ENCODE results near the gene ACE. TPM values are rescaled to one million over a fixed set of nuclear protein-coding genes. Genes with fewer than 3 reads are reported as not detected.
A peak's percentile ranks its signal among the peaks of the same experiment; 100 is the strongest.

Gene ACE
- total RNA-seq, 2 donors from 2014 or later = 0.61 to 1.4 TPM

DNA sequence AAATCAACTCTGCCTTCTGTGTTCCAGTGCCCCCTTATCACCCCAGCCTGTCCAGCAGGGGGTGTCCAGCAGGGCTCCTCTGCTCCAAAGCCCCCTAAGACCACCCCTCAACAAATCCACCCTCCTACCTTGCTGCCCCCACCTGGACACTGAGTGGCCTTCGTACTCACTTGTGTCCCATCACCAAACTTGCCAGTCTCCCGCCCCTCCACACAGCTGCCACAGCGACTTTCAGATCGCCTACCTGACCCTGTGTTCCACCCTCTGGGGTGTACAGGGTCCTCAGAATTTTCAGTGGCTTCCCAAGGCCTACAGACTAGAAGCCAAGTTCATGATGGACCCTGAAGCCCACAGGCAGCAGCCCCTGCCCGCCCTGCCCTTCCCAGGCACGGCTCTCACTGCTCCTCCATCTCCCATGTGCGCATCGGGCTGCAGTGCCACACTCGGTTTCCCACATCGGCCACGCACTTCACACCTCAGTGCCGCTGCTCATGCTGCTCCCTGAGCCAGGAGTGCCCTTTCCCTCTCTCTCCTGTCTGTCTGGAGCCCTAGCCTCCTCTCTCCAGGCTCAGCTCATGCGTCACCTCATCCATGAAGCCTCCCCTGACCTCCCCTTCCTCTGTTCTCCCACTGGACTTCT lies 58.1 kb downstream of the ACE start:
- no peak overlapping the region for H3K27ac Mint-ChIP-seq
- no peaks in the 10 kb centered on the region for H3K36me3 Mint-ChIP-seq (ENCODE audit: low read depth)
- H3K9me3 Mint-ChIP-seq = no peaks in the 10 kb centered on the region
- H3K4me3 Mint-ChIP-seq = no peak overlapping the region
- ATAC-seq (replicated peaks) = no peak
- peaks cover 19% of the 10 kb centered on the region for H3K27me3 Mint-ChIP-seq
- no peaks in the 10 kb centered on the region for H3K4me1 Mint-ChIP-seq

DNA sequence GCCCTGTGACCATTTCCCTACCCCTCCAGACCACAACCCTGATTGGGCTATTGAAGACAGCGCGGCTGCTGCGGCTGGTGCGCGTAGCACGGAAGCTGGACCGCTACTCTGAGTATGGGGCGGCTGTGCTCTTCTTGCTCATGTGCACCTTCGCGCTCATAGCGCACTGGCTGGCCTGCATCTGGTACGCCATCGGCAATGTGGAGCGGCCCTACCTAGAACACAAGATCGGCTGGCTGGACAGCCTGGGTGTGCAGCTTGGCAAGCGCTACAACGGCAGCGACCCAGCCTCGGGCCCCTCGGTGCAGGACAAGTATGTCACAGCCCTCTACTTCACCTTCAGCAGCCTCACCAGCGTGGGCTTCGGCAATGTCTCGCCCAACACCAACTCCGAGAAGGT lies 58.8 kb downstream of the ACE start:
- ATAC-seq (replicated peaks) = no peak
- H3K27ac Mint-ChIP-seq = no peak overlapping the region
- no peaks in the 10 kb centered on the region for H3K9me3 Mint-ChIP-seq
- no peaks in the 10 kb centered on the region for H3K36me3 Mint-ChIP-seq (ENCODE audit: low read depth)
- H3K4me1 Mint-ChIP-seq = no peaks in the 10 kb centered on the region
- H3K4me3 Mint-ChIP-seq = no peak overlapping the region
- peaks cover 19% of the 10 kb centered on the region for H3K27me3 Mint-ChIP-seq

DNA sequence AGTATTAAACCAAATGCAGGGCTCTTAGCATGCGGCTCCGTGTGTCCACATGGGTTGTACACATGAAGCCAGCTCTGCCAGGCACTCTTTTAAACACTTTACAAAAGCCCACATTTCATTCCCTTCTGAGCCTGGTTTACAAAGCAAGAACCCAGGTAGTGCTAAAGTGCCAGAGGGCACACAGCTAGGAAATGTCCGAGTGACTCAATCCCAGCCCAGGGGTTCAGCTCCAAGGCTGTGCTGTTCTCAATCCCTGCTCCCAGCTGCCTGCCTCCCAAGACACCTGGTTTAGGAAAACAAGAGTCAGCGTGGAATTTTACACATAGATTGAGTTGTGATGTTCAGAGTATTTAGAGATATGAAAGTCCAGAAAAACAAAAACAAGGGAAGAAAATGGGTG lies 60.1 kb downstream of the ACE start:
- H3K27me3 Mint-ChIP-seq = peaks cover 19% of the 10 kb centered on the region
- H3K27ac Mint-ChIP-seq = no peak overlapping the region
- no peak overlapping the region for H3K4me3 Mint-ChIP-seq
- no peaks in the 10 kb centered on the region for H3K4me1 Mint-ChIP-seq
- ATAC-seq (replicated peaks) = no peak
- H3K36me3 Mint-ChIP-seq (ENCODE audit: low read depth) = no peaks in the 10 kb centered on the region
- H3K9me3 Mint-ChIP-seq = no peaks in the 10 kb centered on the region

DNA sequence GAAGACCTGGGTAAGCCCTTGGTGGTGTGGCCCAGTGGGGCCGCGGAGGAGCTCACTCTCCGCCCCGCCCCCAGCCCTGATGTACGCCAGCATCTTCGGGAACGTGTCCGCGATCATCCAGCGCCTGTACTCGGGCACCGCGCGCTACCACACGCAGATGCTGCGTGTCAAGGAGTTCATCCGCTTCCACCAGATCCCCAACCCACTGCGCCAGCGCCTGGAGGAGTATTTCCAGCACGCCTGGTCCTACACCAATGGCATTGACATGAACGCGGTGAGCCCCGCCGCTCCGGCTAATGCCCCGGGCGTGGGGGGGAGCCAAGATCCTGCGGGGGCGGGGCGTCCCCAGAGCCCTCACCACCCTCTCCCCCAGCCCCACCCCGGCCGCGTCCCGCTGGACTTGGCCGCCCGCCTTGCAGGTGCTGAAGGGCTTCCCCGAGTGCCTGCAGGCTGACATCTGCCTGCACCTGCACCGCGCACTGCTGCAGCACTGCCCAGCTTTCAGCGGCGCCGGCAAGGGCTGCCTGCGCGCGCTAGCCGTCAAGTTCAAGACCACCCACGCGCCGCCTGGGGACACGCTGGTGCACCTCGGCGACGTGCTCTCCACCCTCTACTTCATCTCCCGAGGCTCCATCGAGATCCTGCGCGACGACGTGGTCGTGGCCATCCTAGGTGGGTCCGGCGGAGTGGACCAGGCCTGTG lies 61.3 kb downstream of the ACE start:
- Mint-ChIP-seq H3K36me3 (ENCODE audit: low read depth) (no peaks in the 10 kb centered on the region), H3K4me1 (no peaks in the 10 kb centered on the region), H3K27ac (no peak overlapping the region), H3K4me3 (peak overlapping the region; percentile 43), H3K27me3 (peaks cover 19% of the 10 kb centered on the region), H3K9me3 (no peaks in the 10 kb centered on the region)
- ATAC-seq (replicated peaks) = peak; percentile 24

DNA sequence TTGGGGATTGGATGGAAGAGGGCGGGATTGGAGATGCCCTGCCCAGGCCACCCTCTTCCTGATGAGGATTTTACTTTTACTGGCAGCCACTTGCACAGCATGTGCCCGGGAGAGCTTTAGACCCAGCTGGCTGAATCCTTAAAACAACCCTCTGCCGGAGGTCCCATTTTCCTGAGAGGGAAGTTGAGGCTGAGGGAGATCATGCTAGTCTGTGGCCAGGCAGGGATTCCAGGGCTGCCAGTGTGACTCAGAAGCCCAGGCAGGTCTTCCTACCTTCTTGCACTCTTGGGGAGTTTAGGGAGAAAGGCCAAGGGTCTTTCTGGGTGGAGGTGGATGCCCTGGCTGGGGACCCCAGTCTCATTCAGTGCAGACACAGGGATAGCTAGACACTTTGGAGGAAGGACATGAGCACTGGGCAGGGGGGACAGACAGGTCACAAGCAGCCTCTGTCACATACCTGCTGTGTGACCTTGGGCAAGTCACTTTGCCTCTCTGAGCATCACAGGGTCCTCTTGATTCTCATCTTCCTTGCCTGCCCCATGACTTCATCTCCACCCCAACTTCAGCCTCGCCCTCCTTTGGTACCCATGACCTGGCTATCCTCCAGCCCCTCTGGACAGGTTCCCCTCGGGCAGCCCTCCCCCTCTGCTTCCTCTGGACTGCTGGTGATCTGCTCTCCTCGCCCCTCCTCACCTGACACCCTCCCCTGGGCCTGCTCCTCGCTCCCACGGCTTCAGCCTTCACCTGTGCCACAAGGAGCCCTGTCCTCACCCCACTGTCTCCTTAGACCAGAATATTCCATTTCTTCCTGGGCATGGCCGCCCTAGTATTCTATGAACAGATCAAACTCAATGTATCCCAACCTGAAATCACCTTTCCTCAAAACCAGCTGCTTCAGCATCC lies 62.1 kb downstream of the ACE start:
- Mint-ChIP-seq H3K27ac (no peak overlapping the region), H3K4me3 (peak overlapping the region; percentile 43), H3K36me3 (ENCODE audit: low read depth) (no peaks in the 10 kb centered on the region), H3K9me3 (no peaks in the 10 kb centered on the region), H3K27me3 (peaks cover 19% of the 10 kb centered on the region), H3K4me1 (no peaks in the 10 kb centered on the region)
- ATAC-seq (replicated peaks) = no peak

DNA sequence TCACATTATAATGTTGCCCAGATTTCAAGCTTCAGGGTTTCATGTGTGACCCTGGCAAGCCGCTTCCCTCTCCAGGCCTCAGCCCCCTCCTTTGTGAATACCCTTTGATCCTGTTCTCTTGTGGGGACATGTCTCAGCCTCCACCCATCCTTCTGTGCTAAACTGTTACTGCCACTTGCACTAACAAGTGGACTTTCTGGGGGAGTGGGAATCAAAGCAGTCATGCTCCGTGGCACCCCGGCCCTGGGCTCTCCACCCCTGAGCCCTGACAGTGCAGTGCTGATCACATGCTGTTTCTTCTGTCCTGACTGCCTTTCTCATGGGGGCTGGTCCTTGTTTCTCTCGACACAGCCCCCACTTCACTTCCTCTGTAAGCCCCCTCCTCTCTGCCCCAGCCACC lies 63.7 kb downstream of the ACE start:
- no peaks in the 10 kb centered on the region for H3K36me3 Mint-ChIP-seq (ENCODE audit: low read depth)
- H3K4me1 Mint-ChIP-seq = no peaks in the 10 kb centered on the region
- H3K27me3 Mint-ChIP-seq = peaks cover 19% of the 10 kb centered on the region
- no peaks in the 10 kb centered on the region for H3K9me3 Mint-ChIP-seq
- no peak overlapping the region for H3K4me3 Mint-ChIP-seq
- ATAC-seq (replicated peaks) = no peak
- H3K27ac Mint-ChIP-seq = no peak overlapping the region

DNA sequence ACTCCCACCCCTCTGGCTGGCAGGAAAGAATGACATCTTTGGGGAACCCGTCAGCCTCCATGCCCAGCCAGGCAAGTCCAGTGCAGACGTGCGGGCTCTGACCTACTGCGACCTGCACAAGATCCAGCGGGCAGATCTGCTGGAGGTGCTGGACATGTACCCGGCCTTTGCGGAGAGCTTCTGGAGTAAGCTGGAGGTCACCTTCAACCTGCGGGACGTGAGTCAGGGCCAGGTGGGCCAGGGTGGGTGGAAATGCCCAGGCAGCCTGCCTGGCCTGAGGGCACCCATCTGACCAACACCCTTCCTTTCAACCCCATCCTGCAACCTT lies 65.3 kb downstream of the ACE start:
- ATAC-seq (replicated peaks) = no peak
- Mint-ChIP-seq H3K9me3 (no peaks in the 10 kb centered on the region), H3K36me3 (ENCODE audit: low read depth) (no peaks in the 10 kb centered on the region), H3K4me3 (no peak overlapping the region), H3K27ac (no peak overlapping the region), H3K27me3 (peaks cover 19% of the 10 kb centered on the region), H3K4me1 (no peaks in the 10 kb centered on the region)

DNA sequence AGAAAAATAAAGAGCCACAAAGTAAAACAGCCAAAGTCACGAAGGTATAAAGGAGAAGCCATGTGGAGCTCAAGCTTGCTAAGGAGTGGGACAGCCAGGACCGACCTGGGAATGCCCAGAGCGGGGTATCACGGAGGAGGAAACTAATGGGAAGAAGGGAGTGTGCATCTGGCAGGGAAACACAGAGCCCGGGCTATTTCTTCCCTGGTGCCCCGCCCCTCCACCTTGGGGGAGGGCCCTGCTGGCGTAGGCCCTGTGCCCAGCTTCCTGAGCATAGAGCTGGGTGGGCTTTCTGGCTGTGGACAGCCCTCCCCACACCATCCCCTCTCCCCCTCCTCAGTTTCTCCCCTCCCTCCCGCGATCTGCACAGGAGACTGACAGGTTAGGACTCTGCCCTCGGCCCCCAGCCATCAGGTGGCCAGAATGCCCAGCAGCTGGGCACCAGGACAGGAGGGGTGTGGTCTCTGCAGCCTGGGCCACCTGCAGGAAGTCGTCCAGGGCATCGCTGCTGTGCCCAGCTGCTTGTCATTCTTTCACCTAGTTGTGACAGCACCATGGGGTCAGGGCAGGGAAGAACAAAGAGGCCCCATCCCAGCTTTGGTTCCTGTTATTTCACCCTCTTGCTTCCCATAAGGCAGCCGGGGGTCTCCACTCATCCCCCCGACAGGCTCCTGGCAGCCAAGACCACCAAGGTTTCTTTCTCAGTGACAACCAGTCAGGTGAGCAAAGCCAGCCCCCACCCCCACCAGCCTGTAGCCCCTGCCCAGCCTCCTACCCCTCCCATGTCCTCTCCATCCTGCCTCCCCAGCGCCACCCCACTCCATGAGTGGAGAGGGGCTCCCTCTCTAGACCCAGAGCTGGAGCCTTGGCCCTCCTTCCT lies 66.3 kb downstream of the ACE start:
- H3K9me3 Mint-ChIP-seq = no peaks in the 10 kb centered on the region
- no peak overlapping the region for H3K4me3 Mint-ChIP-seq
- H3K27ac Mint-ChIP-seq = no peak overlapping the region
- no peaks in the 10 kb centered on the region for H3K4me1 Mint-ChIP-seq
- ATAC-seq (replicated peaks) = no peak
- peaks cover 16% of the 10 kb centered on the region for H3K27me3 Mint-ChIP-seq
- H3K36me3 Mint-ChIP-seq (ENCODE audit: low read depth) = no peaks in the 10 kb centered on the region

DNA sequence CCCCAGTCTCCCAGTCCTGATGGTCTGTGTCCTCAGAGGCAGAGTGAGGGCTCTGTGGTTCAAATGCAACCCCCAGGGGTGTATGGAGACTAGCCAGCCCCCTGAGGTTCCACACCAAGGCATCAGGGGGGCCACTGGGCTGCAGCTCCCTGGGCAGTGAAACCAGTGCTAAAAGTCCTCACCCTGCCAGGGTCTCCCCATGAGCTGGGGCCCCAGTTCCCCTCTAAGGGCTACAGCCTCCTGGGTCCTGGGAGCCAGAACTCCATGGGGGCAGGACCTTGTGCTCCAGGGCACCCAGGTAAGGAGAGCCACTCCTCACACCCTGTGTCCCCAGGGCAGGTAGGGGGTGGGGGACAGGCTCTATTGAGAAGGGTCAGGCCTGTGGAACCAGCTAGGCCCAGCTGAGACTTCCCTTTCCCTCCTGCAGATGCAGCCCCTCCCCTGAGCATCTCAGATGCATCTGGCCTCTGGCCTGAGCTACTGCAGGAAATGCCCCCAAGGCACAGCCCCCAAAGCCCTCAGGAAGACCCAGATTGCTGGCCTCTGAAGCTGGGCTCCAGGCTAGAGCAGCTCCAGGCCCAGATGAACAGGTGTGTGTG lies 67.1 kb downstream of the ACE start:
- no peaks in the 10 kb centered on the region for H3K9me3 Mint-ChIP-seq
- H3K27ac Mint-ChIP-seq = no peak overlapping the region
- H3K36me3 Mint-ChIP-seq (ENCODE audit: low read depth) = no peaks in the 10 kb centered on the region
- no peak overlapping the region for H3K4me3 Mint-ChIP-seq
- no peak for ATAC-seq (replicated peaks)
- peaks cover 10% of the 10 kb centered on the region for H3K27me3 Mint-ChIP-seq
- no peaks in the 10 kb centered on the region for H3K4me1 Mint-ChIP-seq

DNA sequence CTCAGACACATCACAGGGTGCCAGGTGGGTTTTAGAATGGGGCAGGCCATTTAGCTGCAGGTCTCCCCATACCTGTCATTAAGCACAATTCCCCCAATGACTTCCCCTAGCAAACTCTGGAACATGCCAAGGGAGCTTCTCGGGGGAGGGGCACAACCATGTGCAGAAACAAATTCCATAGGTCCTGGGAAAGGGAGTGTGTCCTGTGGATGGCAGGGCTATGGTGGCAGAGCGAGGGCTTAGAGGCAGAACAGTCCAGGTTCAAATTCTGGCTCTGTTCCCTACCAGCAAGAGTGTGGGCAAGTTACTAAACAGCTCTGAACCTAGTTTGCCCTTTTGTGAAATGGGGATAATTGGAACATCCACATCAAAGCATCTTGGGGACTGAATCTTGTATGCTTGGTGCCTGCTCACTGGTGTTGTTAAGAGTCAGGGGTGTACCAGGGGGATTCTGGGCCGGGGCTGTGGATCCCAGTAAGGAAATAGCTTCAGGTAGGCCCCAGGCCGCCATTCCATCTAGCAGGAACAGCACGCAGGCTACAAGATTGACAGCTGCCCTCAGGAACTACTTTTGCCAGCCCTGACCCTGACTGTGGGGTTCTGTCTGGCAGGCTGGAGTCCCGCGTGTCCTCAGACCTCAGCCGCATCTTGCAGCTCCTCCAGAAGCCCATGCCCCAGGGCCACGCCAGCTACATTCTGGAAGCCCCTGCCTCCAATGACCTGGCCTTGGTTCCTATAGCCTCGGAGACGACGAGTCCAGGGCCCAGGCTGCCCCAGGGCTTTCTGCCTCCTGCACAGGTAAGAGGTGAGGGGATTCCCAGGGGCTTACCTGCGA lies 67.8 kb downstream of the ACE start:
- H3K4me1 Mint-ChIP-seq = no peaks in the 10 kb centered on the region
- no peaks in the 10 kb centered on the region for H3K9me3 Mint-ChIP-seq
- H3K27ac Mint-ChIP-seq = no peak overlapping the region
- ATAC-seq (replicated peaks) = no peak
- H3K27me3 Mint-ChIP-seq = peaks cover 2% of the 10 kb centered on the region
- H3K36me3 Mint-ChIP-seq (ENCODE audit: low read depth) = no peaks in the 10 kb centered on the region
- no peak overlapping the region for H3K4me3 Mint-ChIP-seq

DNA sequence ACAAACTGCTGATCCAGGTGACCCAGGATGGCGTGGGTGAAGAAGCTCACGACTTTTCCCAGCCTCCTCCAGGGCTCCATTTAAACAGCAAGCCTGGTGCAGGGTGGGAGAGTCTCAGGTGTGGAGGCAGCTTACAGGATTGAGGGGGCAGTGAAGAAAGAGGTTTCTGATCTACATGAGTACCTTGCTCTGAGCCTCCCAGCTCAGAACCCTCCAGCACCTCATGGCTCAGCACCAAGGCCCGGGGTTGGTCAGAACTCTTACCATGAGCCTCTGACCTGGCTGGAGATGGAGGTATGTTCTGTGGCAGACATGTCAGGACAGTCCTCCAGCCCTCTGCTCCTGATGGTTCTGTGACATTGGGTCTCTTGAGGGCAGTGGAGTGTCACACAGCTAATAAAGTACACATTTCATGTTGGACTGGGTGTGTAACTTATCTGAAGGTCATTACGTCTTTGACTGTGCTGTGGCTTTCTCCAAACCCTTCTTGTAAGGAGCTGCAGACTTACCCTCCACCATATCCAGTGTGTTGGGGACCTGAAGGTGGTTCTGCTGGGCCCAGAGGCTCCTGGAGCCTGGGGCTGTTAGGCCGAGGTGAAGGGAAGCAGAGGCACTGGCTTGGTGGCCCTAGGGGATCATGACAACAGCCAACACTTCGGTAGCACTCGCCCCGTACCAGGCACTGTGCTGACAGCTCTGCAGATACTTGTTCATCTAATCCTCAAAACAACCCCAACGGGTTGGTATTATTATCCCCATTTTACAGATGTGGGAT lies 69.6 kb downstream of the ACE start:
- Mint-ChIP-seq H3K4me1 (no peaks in the 10 kb centered on the region), H3K27ac (no peak overlapping the region), H3K27me3 (no peaks in the 10 kb centered on the region), H3K4me3 (no peak overlapping the region), H3K9me3 (no peaks in the 10 kb centered on the region), H3K36me3 (ENCODE audit: low read depth) (peaks cover 11% of the 10 kb centered on the region)
- no peak for ATAC-seq (replicated peaks)

DNA sequence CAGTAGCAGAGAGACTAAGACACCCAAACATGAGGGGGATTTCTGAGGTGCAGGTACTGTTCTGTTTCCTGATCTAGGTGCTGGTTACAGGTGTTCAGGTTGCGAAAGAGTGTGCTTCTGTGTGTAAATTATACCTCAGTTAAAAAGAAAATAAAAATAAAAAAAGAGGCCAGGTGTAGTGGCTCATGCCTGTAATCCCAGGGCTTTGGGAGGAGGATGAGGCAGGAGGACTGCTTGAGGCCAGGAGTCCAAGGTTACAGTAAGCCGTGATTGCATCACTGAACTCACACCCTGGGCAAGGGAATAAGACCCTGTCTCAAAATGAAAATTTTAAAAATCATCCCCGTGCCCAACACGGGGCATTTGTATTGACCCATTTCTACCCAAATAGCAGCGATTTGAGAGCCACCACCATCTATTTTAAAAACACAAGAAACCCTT lies 70.2 kb downstream of the ACE start:
- Mint-ChIP-seq H3K27me3 (no peaks in the 10 kb centered on the region), H3K27ac (no peak overlapping the region), H3K4me1 (no peaks in the 10 kb centered on the region), H3K9me3 (no peaks in the 10 kb centered on the region), H3K4me3 (no peak overlapping the region), H3K36me3 (ENCODE audit: low read depth) (peaks cover 17% of the 10 kb centered on the region)
- no peak for ATAC-seq (replicated peaks)

Measured in activated T-helper 17 cell treated with anti-CD3 and anti-CD28 coated beads, Interleukin-2, amount 50 U/mL, for 72 hours (primary cell).